SHP77 (cell line): ENCODE measurements around the gene RGS9BP.
A peak's percentile ranks its signal among the peaks of the same experiment; 100 is the strongest.
"Not testable (repeated sequence)": the region's sequence is repeated elsewhere in the genome, so short reads cannot be mapped to it uniquely, and the experiment has no call there.

Experiments used
- DNase-seq, 2 experiments: peaks; one replicate each; lab custom pipeline; 2025; lab: John Stamatoyannopoulos, UW

RGS9BP gene

DNA sequence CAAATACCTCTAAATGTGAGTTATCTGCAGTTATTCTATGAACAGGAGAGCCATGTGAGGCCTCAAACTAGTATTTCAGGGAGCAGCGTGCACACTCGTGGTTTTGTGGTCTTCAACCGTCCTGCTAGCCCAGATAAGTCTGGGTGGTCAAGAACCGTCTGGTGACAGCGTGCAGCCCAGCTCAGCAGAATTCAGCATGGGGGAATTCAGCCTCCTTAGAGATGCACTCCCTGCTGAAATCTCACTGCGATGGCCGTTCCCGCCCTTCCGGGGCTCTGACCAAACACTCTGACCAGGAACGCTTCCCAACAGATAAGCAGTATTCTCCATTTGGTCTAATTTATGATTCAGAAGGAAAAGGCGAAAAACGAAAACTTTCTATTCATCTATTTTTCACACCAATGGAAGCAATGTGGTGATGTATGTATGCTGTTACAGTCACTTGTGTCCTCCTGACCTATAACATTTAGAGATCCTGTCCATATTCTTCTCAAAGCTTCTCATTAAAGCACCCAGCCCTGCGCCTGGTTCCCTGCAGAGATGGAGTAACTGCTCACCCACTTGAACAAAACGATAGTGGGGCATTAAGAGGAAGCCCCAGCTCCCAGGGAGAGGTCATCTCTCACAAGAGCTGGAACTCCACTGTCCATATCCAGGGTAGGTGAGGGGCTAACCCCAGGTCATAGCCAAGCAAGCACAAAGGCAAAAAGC is 3.6 kb upstream of the RGS9BP start:
- no peak for DNase-seq

DNA sequence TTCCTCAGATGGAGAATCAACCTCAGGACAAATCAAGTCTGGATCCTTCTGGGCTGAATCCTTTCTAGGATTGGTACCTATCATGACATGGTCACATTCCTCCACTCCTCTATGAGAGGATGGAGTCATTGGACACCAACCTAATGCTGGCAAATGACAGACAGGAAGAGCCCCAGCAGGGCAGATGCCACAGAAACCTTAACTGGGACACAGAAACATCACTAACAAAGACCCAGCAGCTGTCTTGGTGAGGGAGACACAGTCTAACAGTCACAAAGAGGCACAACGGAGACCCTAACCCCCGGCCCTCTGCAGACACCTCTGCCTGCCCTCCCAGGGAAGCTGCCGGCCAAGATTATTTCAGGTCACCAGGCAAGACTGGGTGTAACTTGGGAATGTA is 2.8 kb upstream of the RGS9BP start:
- no peak for DNase-seq

DNA sequence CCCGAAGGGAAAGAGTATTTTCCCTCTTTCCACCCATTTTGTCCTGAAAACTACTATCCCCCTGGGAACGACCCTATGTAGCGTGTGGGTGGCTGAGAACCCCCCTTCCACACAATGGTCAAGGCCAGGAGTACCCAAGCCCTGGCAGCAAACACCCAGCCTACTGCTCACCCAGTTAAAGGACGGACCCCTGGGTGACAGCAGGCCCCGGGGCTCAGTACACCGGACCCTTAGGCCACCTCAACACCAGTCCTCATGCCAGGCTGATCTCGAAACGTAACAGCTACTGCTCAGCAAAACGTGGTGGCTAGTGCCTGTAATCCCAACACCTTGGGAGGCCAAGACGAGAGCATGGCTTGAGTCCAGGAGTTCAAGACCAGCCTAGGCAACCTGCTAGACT is 2.1 kb upstream of the RGS9BP start:
- DNase-seq, result no peak

DNA sequence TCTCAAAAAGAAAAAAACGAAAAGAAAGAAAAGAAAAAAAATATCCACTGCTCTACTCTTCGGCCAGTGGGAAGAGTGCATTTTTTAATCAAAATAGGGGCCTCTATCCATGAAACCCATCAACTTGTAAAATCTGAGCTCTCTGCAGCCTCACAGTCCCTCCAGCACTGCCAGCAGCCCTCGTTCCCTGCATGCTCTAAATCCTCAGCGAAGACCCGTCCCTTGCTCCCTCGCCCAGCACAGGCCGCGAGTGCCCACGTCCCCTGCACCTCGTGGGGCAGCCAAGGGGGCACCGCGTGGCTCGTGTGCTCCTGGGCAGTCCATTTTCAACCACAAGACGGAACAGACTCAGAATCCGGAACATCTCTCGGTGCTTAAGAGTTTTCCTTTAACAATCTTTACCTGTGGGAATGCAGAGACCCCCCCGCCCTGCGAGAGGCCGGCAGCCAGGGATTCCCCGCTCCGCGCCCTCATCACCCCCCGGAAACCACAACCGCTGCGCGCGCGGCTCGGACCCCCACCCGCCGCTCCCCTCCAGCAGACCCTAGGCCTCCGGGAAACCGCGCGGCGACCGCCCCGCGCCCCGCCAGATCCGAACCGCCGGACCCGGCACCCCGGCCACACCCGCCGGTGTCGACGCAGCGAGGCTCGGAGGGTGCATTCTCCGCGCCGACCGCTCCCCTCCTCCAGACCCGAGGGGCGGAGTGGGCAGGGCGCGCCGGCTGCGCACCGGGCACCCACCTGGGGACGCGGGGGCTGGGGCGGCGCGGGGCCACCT is 1.3 kb upstream of the RGS9BP start:
- no peak for DNase-seq

DNA sequence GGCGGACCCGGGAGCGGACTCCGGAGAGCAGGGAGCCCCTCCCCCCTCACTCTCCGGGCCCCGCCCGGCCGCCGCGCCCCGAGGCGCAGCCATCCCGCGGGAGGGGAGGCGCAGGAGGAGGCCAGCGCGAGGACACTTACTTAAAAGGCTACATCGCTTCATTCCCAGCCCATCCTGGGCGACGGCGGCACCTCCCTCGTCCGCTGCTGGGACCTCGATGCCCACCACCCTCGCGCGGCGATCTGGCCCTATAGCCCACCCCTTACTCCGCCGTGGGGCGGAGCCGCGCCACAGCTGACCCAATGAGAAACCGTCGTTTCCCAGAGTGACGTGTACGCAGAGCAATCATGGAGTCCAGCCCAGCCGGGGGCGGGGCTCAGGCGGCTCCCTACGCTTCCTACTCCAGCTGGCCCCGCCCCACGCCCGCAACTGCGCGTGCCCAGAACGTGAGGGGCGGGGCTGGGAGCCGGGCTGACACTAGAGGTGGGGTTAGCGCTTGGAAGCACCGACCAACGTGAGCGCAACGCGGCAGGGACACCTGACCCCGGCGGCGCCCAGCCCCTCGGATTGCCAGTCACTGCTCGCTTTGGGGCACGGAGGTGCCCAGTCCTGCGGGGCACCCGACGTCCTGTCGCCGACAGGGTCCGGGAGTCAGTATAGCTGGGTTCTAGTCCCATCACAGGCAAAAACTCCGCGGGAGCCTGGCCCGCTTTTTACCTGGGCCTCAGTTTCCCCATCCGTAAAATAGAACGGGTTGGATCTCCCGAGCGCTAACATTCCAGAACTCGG is 523 bp upstream of the RGS9BP start, which contains the start of gene ANKRD27:
Gene ANKRD27 (minus strand): TSS at position 250 of the 789 bp plus-strand sequence. CDS start 16,165 bp downstream, outside the sequence.
- peak; percentile 95 to 96 for DNase-seq

DNA sequence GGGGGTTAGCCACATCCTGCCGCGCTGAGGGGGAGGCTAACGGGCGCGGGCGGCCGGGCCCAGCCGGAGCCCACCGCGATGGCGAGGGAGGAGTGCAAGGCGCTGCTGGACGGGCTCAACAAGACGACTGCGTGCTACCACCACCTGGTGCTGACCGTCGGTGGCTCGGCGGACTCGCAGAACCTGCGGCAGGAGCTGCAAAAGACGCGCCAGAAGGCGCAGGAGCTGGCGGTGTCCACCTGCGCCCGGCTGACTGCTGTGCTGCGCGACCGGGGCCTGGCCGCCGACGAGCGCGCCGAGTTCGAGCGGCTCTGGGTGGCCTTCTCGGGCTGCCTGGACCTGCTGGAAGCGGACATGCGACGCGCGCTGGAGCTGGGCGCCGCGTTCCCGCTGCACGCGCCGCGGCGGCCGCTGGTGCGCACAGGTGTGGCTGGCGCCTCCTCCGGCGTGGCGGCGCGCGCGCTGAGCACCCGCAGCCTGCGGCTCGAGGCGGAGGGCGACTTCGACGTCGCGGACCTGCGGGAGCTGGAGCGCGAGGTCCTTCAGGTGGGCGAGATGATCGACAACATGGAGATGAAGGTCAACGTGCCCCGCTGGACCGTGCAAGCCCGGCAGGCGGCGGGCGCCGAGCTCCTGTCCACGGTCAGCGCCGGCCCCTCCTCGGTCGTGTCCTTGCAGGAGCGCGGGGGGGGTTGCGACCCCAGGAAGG is 692 bp downstream of the RGS9BP start:
- DNase-seq, result no peak

DNA sequence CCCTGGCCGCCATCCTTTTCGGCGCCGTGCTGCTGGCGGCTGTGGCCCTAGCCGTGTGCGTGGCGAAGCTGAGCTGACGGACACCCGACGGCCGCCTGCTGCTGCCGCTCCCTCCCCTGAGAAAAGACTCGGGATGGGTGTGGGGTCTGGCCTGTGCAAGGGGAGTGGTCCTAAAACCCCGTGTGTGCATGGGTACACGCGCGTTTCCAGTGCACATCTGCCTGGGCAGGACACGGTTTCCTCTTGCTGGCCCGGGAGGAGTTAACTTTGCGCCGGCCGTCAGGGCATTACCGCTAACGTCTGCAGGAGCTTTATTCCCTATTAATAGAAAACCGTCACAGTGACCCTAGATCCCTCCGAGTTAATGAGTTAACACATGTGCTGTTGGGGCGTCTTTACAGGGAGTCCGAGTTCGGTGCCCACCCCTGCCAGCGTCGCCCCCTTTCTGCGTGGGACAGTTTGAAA is 1.3 kb downstream of the RGS9BP start:
- DNase-seq, result no peak

DNA sequence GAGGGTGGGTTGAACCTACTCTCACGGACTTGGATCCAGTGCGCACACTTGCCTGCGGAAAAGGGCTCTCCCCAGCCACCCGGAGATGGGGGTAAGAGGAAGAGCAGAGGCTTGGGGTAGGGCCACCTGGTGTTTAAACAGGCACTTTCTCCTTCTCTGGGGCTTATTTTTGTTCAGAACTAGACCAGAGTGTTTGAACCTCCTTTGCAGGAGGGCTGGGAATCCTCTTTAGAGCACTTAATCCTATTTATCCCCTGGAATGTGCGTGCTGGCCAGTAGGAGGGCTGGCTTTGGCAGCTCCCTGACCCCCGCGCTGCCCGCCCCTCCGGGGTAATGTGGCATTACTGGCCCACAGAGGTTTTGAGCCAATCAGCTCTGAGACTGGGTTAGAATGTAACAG is 2.0 kb downstream of the RGS9BP start:
- DNase-seq, result no peak

DNA sequence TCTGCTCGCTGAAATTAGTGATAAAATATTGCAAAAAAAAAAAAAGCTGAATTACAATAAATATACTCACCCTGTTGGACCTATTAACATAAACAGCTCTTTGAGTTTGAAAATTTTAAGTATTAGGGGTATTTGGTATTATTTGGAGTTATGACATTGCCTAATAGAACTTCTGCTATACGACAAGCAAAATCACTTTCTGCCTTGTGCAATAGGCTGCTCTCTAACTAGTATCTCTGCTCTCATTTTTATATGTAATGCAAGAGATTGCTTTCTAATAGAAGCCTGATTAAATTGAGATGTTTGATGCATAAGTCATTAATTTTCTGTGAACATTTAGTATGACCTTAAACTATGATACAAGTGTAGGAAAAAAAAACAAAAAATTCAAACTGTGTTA is 5.3 kb downstream of the RGS9BP start:
- DNase-seq, result no peak

DNA sequence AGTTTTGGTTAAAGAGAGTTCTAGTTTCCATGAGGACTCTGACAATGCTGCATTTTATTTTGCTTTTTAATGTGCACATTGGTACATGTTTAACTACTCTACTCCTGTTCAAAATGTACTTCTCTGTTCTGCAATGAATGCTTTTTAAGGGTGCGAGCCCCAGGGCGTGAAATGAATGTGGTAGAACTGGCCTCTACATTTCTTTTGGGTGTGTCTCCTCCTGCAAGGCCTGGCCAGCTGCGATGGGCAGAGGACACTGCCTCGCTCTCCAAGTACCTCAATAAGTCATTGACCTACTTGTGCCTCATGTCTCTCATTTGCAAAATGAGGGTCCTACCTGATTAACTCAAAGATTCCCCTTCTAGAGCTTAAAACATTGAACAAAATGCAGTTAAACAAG is 6.7 kb downstream of the RGS9BP start:
- no peak for DNase-seq

DNA sequence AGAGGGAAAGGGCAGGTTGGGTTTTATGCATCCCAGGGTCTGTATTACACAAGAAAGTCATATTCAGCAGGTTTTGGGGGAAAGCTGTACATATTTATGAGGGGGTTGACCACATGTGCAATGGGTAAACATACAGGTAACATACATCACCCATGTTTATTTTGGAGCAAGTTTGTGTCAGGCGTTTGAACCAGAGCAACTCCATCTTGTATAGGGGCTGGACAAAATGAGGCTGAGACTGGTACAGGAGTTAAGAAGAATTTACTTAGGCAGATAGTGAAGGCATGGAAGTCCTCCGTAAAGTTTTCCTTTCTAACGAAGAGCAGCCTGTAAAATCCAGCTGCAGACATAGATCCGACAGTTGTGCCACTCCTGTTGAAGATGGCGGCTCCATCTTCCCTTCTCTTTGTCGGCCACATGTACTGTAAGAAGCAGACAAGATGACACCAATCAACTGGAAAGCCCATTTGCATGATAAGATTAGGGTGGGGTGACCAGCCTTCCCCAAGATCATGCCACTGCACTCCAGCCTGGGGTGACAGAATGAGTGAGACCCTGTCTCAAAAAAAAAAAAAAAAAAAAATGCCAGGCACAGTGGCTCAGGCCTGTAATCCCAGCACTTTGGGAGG is 11.3 kb downstream of the RGS9BP start:
- no peak for DNase-seq

DNA sequence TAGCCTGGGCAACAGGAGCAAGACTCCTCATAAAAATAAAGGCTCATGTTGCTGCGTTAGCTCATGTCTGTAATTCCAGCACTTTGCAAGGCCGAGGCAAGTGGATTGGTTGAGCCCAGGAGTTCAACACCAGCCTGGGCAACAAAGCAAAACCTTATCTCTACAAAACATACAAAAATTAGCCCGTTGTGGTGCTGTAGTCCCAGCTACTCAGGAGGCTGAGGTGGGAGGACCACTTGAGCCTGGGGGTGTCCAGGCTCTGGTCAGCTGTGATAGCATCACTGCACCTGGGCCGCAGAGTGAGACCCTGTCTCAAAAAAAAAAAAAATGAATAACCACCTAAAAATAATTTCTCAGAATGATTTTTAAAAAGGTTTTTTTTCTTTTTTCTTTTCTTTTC is 12.0 kb downstream of the RGS9BP start:
- DNase-seq, result no peak

DNA sequence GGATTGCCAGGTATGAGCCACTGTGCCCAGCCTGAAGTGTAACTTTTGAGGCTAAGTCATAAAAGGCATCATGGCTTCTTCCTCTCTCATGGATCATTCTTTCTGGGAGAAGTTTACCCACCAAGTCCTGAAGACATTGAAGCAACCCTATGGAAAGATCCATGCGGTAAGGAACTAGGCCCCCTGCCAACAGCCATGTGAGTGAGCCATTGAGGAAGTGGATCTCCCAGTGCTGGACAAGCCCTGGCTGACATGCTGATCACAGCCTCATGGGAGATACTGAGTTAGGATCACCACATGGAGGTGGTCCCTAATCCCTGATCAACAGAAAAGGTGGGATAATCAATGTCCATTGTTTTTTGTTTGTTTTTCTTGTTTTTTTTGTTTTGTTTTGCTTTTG is 12.7 kb downstream of the RGS9BP start:
- DNase-seq, result no peak

DNA sequence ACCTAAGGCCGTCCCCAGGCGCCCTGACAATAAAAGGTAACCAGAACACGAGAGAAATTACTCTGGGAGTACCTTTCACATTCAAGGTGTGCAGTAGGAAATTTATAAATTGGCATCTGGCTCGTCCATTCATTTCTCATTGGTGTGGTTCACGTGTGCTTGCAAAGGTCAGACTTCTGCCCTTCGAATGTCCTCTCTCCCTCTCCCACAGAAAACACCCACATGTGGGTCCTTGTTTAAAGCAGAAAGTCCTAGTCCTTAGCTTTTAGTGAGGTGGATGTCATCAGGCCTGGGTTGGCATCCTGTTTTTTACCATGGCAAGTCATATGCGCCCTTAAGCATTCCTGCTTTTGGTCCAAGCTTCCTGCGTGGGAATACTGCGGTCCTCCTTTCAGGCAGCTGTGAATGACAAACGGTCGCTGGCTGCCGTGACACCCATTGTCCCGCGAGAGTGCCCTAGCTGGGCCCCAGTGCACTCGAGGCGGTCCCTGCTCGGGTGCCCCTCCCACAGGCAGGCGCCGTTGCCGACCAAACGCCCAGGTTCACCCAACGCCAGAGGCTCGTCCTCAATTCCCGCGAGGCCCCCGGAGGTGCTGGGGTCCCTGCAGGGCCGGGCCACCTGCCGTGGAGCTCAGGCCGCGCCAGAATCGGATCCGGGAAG is 15.8 kb downstream of the RGS9BP start, which contains the start of gene NUDT19:
Gene NUDT19 (plus strand): TSS at position 531 of the 661 bp plus-strand sequence. CDS start 140 bp downstream, outside the sequence.
- peak; percentile 92 to 96 for DNase-seq

DNA sequence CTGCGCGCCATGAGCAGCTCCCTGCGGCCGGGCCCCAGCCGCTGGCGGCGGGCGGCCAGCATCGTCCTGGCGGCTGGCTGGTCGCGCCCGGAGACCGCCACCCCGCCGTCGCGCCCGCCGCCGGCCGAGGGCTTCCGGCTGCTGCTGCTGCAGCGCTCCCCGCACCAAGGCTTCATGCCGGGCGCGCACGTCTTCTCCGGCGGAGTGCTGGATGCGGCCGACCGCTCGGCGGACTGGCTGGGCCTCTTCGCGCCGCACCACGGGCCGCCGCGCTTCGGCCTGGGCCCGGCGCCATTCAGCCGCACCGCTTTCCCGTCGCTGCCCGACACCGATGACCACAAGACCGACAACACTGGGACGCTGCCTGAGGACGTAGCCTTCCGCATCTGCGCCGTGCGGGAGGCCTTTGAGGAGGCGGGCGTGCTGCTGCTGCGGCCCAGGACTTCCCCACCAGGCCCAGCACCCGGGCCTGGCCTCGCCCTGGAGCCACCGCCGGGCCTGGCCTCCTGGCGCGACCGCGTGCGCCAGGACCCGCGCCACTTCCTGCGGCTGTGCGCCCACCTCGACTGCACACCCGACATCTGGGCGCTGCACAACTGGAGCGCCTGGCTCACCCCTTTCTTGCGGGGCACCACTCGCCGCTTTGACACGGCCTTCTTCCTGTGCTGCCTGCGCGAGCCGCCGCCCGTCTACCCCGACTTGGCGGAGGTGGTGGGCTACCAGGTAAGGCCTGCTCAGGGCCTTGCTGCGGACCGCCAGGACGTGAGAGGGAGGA is 16.5 kb downstream of the RGS9BP start:
- DNase-seq, result peak in 1 of 2 experiments; percentile 29

DNA sequence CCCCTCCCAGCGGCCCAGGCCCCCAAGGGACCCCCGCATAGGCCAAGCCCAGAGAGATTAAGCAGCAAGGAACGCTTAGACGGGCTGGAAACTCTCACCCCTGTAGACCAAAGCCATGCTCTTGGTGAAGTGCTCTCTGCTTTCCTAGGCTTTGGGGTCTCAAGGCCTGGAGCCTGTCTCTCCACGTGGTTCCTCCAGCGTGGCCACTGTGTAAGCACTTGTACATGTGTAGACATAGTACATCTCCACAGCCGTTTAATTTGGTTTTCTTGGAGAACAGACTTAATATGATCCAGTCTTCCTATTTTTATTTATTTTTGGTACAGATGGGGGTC is 17.0 kb downstream of the RGS9BP start:
- DNase-seq, result no peak

DNA sequence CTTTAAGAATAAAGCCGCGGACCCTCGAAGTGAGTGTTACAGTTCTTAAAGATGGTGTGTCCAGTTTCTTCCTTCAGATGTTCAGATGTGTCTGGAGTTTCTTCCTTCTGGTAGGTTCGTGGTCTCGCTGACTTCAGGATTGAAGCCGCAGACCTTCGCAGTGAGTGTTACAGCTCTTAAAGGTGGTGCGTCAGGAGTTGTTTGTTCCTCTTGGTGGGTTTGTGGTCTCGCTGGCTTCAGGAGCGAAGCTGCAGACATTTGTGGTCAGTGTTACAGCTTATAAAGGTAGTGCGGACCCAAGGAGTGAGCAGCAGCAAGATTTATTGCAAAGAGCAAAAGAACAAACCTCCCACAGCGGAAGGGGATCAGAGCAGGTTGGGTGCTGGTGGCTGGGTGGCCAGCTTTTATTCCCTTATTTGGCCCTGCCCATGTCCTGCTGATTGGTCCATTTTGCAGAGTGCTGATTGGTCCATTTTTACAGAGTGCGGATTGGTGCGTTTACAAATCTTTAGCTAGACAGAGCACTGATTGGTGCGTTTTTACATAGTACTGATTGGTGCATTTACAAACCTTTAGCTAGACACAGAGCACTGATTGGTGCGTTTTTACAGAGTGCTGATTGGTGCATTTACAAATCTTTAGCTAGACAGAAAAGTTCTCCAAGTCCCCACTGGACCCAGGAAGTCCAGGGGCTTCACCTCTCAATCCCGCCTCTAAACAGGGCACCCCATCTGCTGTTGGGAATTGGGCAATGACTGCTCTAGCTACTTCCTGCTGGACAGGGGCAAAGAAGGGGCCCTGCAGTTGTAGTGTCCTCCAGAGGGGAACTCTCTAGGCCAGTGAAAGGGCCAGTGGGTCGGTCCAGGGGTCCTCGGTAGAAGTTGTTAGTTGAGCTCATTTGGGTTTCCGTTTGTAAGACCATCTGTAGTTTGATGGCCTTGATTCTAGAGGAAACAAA is 17.8 kb downstream of the RGS9BP start:
- DNase-seq, result not testable (repeated sequence)

DNA sequence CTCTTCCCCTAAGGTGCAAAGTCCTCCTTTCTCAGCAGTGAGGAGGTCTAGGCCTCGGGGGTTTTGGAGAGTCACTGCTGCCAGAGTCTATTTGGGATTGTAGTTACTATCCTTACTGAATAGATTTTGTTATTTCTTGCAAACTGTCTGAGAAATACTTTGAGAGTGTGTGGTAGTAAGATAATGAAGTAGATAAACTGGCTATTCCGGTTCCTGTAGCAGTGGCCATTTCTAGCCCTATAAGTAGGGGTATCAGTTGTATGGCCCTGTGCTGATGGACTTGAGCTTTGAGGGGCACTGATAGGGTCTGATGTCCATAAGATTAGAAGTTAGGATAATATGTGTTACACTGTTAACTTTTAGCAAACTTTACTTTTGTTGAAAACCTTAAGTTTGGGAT is 18.7 kb downstream of the RGS9BP start:
- DNase-seq, result not testable (repeated sequence)

DNA sequence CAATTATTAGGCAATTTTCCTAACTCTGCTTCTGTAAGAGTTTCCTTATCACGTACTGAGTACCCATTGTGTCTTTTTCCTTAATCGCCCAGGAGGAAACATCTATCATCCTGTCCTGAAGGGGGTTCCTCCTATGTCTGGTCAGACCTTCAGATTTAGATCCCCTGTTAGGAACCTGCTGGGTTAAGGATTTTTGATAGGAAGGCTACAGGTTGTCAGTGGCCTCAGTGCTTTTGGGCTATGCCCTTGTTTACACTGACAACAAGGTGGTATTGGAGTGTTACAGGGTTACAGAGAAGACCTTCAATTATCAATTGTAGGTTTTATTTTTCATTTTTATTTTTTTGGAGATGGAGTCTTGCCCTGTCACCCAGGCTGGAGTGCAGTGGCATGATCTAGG is 19.2 kb downstream of the RGS9BP start:
- not testable (repeated sequence) for DNase-seq
